Thyroid gland (tissue), 4 donors: ENCODE results near the gene ZNF804B. TPM values are rescaled to one million over a fixed set of nuclear protein-coding genes. Genes with fewer than 3 reads are reported as not detected.

Source experiments
- DNase-seq, 2 donors: peaks; one replicate each; pipeline ENCODE4 v3.0.0-alpha.2; 2019
- H3K27ac ChIP-seq, 3 donors: fragments of 200-600 bp; sonication (generic); 1 replicate in 2 of 3; 2 replicates in 1 of 3; pipeline ENCODE4 v1.5.1; 2016 to 2019; ENCODE audit warnings: mild to moderate bottlenecking in 1 of 3, moderate library complexity in 1 of 3
- H3K27me3 ChIP-seq: fragments of 200-600 bp; sonication (generic); one replicate; pipeline ENCODE4 v1.5.1; 2019
- H3K36me3 ChIP-seq, 2 donors: fragments of 200-600 bp; sonication (generic); one replicate each; pipeline ENCODE4 v1.5.1; 2016 to 2019
- H3K4me1 ChIP-seq, 2 donors: fragments of 200-600 bp; sonication (generic); one replicate each; pipeline ENCODE4 v1.5.1; 2017 to 2019
- H3K4me3 ChIP-seq, 3 donors: fragments of 200-600 bp; sonication (generic); replicated peaks in 1 of 3; 1 replicate in 2 of 3; 2 replicates in 1 of 3; pipeline ENCODE4 v1.5.1; 2016; ENCODE audit warnings: mild to moderate bottlenecking in 1 of 3
- H3K9me3 ChIP-seq: fragments of 200-600 bp; sonication (generic); one replicate; pipeline ENCODE4 v1.5.1; 2017
- POLR2A ChIP-seq, 2 donors: fragments of 450-650 bp; IDR thresholded peaks; one replicate each; pipeline ENCODE4 v1.6.1; 2017; ENCODE audit warnings: antibody characterized with exemption in 2 of 2, mild to moderate bottlenecking in 2 of 2, moderate library complexity in 1 of 2
- WGBS, 2 donors: methylation state at CpG; one replicate each; pipeline ENCODE4 v1.1.5; 2017; 5-methylcytosine and 5-hydroxymethylcytosine counted together
- intact Hi-C: fragments of 100-400 bp; cut with DNase I; formaldehyde crosslinking; loops from one replicate; pipeline ENCODE4 v1.15.1; 2023
- total RNA-seq, 4 donors: library from RNA; depleted of rRNA; stranded (reverse); fragments of >200 nt; gene quantifications; one replicate each; pipeline ENCODE4 v1.2.3, GENCODE V29; 2016
- TF ChIP-seq, protein P1 (sequence below), 6 experiments: fragments of 200-600 bp in 3 of 6; fragments of 450-650 bp in 3 of 6; sonication (generic) in 3 of 6; IDR thresholded peaks; one replicate each; pipeline ENCODE4 v1.5.1; 2016 to 2019; ENCODE audit warnings: antibody characterized with exemption in 6 of 6, mild to moderate bottlenecking in 2 of 6, inconsistent platforms in 1 of 6, moderate library complexity in 1 of 6

ZNF804B gene
- total RNA-seq, 4 donors from 2014 or later, result 18.3 to 49.1 (median 29.7) TPM

GRCh38 chr7:89265631-89266030, 506.1 kb downstream of the ZNF804B start:
- TF ChIP-seq POLR2A (IDR thresholded peaks at IDR 0.05), result no peak
- TF ChIP-seq, protein P1, sequence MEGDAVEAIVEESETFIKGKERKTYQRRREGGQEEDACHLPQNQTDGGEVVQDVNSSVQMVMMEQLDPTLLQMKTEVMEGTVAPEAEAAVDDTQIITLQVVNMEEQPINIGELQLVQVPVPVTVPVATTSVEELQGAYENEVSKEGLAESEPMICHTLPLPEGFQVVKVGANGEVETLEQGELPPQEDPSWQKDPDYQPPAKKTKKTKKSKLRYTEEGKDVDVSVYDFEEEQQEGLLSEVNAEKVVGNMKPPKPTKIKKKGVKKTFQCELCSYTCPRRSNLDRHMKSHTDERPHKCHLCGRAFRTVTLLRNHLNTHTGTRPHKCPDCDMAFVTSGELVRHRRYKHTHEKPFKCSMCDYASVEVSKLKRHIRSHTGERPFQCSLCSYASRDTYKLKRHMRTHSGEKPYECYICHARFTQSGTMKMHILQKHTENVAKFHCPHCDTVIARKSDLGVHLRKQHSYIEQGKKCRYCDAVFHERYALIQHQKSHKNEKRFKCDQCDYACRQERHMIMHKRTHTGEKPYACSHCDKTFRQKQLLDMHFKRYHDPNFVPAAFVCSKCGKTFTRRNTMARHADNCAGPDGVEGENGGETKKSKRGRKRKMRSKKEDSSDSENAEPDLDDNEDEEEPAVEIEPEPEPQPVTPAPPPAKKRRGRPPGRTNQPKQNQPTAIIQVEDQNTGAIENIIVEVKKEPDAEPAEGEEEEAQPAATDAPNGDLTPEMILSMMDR (IDR thresholded peaks at IDR 0.05), result no peak
- Histone ChIP-seq H3K9me3 (no peaks in the 10 kb centered on the region), H3K27me3 (no peaks in the 10 kb centered on the region), H3K4me1 (no peaks in the 10 kb centered on the region), H3K4me3 (no peak overlapping the region), H3K36me3 (no peaks in the 10 kb centered on the region), H3K27ac (no peak overlapping the region)
- DNase-seq, result peak in 1 of 2 donors; percentile 10
- 57 to 62% methylated on average over 2 of the region's 2 CpGs for WGBS, 2 donors
- intact Hi-C loops, result no loop called here

DNA sequence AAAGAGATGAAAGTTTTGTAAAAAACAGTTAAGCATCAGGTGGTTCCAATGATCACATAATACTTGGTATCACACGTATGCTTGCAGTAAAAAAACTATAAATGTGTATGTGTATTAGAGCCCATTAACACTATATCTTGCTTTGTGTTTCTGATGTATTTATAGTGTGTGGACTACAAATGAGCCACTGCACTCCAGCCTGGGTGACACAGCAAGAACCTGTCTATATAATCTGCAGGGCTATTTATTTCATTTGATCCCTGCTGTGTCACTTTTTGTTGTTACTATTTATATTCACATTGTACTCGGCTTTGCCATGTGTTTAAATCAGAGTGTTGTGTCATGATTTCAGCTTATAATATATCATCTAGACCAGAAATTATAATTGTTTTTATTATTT, 523.8 kb downstream of the ZNF804B start:
- intact Hi-C loops, result no loop called here
- no peak overlapping the region for H3K4me3 ChIP-seq
- no peak overlapping the region for H3K27ac ChIP-seq
- DNase-seq, result no peak
- TF ChIP-seq POLR2A (IDR thresholded peaks at IDR 0.05), result no peak
- TF ChIP-seq, protein P1 (IDR thresholded peaks at IDR 0.05), result no peak
- WGBS, 2 donors, result 85 to 89% methylated on average over 2 of the region's 2 CpGs
- H3K9me3 ChIP-seq, result no peaks in the 10 kb centered on the region
- no peaks in the 10 kb centered on the region for H3K27me3 ChIP-seq
- H3K36me3 ChIP-seq, result no peaks in the 10 kb centered on the region
- H3K4me1 ChIP-seq, result no peaks in the 10 kb centered on the region

DNA sequence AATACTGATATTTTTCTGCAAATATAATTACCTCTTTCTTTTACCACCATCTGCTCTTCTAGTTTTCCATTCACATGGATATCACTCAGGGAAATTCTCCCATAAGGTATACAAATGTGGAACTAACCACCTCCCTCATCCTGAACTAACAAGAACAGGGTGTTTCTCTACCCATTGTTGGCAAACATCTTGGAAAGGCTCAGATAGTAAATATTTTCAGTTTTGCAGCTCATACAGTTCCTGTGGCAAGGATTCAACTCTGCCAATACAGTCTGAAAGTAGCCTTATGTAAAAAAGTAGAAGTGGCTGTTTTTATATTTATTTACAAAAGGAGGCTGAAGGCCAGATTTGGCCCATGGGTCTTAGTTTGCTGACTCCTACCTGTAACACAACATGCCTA, 549.0 kb downstream of the ZNF804B start:
- TF ChIP-seq, protein P1 (IDR thresholded peaks at IDR 0.05), result no peak
- TF ChIP-seq POLR2A (IDR thresholded peaks at IDR 0.05), result no peak
- no peak overlapping the region for H3K27ac ChIP-seq
- H3K4me1 ChIP-seq, result peaks cover 3 to 11% of the 10 kb centered on the region in 2 donors
- H3K9me3 ChIP-seq, result no peaks in the 10 kb centered on the region
- H3K4me3 ChIP-seq, result no peak overlapping the region
- intact Hi-C loops, result no loop called here
- H3K36me3 ChIP-seq, result no peaks in the 10 kb centered on the region
- H3K27me3 ChIP-seq, result no peaks in the 10 kb centered on the region
- DNase-seq, result no peak

DNA sequence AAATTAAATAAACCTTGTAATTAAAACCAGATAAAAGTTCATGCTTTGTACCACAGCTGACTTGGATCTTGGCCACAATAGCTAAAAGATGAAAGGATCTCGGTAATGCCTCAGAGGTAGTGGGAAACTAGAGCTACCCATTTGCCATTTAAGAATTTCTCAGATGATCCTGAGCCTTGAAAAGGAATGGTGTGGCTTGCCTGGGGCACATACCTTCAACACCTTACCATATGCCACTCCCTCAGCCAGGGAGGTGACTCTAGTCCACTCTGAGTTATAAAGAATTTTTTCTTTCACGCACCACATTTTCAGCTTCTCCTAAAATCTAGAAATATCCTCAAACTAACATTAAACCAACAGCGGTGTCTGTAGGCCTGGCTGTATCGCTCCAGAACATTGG, 552.4 kb downstream of the ZNF804B start:
- no peaks in the 10 kb centered on the region for H3K36me3 ChIP-seq
- TF ChIP-seq POLR2A (IDR thresholded peaks at IDR 0.05), result no peak
- TF ChIP-seq, protein P1 (IDR thresholded peaks at IDR 0.05), result no peak
- H3K4me3 ChIP-seq, result no peak overlapping the region
- 94 to 97% methylated on average over 4 of the region's 4 CpGs for WGBS, 2 donors
- H3K27me3 ChIP-seq, result no peaks in the 10 kb centered on the region
- peaks cover 0 to 11% of the 10 kb centered on the region in 2 donors for H3K4me1 ChIP-seq
- intact Hi-C loops, result no loop called here
- no peak for DNase-seq
- no peak overlapping the region for H3K27ac ChIP-seq
- no peaks in the 10 kb centered on the region for H3K9me3 ChIP-seq

DNA sequence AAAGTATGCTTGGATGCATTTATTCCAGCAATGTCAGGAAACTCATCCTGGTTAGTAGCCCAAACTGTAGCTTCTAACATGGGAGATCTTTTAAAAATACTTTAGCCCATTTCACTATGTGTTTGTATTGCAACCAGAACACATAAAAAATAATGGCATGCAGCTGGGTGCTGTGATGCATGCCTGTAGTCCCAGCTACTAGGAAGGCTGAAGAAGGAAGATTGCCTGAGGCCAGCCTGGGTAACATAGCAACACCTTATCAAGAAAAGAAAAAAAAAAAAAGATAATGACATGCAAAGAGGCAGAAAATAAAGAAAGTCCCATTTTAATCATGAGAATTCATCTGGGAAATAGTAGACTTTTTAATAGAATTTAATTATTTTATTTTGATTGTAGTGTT, 553.1 kb downstream of the ZNF804B start:
- TF ChIP-seq, protein P1 (IDR thresholded peaks at IDR 0.05), result no peak
- TF ChIP-seq POLR2A (IDR thresholded peaks at IDR 0.05), result no peak
- no peaks in the 10 kb centered on the region for H3K27me3 ChIP-seq
- DNase-seq, result peak in 1 of 2 donors; percentile 6
- peaks cover 0 to 11% of the 10 kb centered on the region in 2 donors for H3K4me1 ChIP-seq
- H3K4me3 ChIP-seq, result no peak overlapping the region
- no peak overlapping the region for H3K27ac ChIP-seq
- no peaks in the 10 kb centered on the region for H3K9me3 ChIP-seq
- intact Hi-C loops, result no loop called here
- no peaks in the 10 kb centered on the region for H3K36me3 ChIP-seq
